HG02610 (cell line): Measurements from ENCODE around the gene OR10V1.
A peak's percentile ranks its signal among the peaks of the same experiment; 100 is the strongest.

Experiments used
- ATAC-seq: cut with Tn5 transposase; IDR thresholded peaks from one replicate; pipeline ENCODE4 v1.9.1; 2021; ENCODE audit warnings: mild to moderate bottlenecking, moderate library complexity; ENCODE audit not compliant: unreplicated experiment

The OR10V1 gene

DNA sequence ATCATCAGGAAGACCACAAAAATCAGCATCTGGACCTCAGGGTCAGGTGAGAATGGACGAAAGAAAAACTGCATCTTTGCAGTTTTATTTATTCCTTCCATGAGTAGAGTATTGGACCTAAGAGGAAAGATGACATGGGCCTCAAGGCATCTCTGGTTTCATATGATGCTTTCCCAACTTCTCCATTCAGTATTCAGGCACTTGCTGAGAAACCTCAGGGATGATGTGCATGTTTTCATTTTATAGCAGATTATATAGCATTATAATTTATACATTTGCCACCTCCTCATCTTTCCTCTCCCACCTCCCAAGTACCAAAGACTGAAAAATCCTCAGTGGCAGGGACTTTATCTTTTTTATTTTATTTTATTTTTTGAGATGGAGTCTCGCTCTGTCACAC is at the start of gene OR10V1:
OR10V1 (minus strand) TSS at position 101 of the 400 bp plus-strand sequence; CDS start at position 101, 0 bp downstream.
- no peak for ATAC-seq

GRCh38 chr11:59761993-59762392 is 48.3 kb upstream of the OR10V1 start:
- no peak for ATAC-seq

DNA sequence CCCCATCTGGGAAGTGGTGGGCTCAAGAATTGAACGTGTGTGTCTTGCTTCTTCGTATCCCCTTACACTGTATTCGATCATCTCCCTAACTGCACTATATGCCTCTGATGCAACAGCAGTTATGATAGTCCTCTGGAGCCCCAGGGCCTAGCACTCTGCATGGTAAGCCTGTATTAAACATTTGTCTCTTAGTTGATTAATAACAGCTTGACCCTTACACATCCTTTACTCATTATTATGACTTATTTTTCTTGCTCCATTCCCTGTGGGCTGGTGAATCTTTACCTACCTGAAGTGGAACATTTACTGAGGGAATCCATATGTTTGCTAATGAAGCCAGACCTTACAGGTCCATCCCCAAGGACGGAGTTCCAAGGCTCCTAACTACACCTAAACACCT is 47.1 kb upstream of the OR10V1 start:
- no peak for ATAC-seq

- ATAC-seq, result no peak
Measured at GRCh38 chr11:59759900-59760299, 46.3 kb upstream of the OR10V1 start.

DNA sequence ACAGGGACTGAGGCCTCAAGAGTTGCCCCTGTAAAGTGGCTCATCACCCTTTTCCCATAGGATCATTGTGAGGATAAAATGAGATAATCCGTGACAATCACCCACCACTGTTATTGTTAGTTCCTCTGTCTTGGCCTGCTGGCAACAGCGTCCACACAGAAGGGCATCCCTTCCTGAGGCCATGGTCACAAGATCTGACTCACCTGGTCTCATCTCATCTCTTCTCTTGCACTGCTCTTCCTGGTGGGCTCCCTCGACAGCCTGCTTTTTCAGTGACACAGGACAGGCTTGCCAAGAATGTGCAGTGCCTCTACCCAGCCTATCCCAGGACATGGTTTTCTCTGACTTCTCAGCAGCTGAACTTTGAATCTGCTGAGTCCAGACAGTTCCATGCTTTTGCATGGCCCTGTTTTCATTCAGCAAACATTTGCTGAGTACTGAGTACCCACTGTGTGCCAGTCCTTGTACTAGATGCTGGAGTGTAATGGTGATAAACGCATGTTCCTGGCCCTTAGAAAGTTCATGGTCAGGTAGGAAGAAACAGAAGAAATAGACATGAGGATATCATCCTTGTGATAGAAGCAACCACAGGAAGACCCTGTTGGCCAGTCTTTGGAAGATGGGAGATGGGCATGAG is 44.9 kb upstream of the OR10V1 start:
- ATAC-seq, result no peak

DNA sequence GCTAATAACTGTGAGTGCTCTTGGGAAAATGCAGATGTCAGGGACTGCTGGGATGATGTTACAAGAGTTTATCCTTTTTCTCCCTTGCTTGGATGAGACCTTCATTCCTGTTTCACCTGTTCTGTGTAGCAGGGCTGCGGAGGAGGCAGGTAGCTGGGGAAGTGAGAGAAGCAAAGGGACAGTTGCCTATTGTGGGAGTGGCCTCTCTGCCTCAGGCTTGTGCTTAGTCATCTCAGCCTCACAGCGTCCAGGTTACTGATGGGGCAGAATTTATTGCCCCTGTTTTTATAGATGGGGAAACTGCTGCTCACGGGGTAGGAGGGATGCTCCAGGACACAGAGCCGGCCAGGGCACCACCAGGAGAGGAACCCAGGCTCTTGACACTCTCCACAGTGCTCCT is 43.2 kb upstream of the OR10V1 start:
- no peak for ATAC-seq

DNA sequence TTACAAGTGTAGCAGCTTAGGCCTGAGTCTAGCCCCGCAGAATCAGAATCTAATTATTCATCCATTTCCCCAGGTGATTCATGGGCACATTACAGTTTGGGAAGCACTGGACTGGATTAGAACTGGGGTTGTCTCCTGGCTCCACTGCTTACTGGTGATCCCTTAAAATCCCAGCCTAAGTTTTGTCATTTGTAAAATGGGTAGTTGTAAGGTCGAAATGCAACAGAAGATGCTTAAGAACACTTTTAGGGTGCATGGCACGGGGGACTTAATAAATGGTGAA is 42.9 kb upstream of the OR10V1 start:
- ATAC-seq, result no peak

GRCh38 chr11:59755701-59756557 is 42.3 kb upstream of the OR10V1 start:
- ATAC-seq, result peak; percentile 5

GRCh38 chr11:59754859-59755700 is 41.4 kb upstream of the OR10V1 start, which contains the start of gene STX3:
STX3 (plus strand) TSS chr11:59755376; CDS start chr11:59755606, 230 bp downstream.
- ATAC-seq, result peak; percentile 78

- no peak for ATAC-seq
Measured at GRCh38 chr11:59754494-59754858, 40.8 kb upstream of the OR10V1 start.

GRCh38 chr11:59753650-59754493 is 40.2 kb upstream of the OR10V1 start:
- peak; percentile 72 for ATAC-seq

DNA sequence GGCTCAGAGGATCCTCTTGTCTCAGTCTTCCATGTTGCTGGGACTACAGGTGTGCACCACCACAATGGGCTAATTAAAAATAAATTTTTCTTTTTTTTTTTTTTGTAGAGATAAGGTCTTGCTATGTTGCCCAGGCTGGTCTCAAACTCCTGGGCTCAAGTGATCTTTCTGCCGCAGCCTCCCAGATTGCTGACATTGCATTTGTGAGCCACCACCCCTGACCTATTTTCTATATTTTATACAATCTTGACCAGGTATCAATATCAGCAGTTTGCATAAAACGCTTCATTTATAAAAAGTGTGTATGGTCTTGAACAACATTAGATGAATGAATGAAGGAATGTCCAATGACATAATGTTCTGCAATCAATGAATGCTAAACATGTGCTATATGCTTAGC is 32.5 kb upstream of the OR10V1 start:
- ATAC-seq, result no peak

DNA sequence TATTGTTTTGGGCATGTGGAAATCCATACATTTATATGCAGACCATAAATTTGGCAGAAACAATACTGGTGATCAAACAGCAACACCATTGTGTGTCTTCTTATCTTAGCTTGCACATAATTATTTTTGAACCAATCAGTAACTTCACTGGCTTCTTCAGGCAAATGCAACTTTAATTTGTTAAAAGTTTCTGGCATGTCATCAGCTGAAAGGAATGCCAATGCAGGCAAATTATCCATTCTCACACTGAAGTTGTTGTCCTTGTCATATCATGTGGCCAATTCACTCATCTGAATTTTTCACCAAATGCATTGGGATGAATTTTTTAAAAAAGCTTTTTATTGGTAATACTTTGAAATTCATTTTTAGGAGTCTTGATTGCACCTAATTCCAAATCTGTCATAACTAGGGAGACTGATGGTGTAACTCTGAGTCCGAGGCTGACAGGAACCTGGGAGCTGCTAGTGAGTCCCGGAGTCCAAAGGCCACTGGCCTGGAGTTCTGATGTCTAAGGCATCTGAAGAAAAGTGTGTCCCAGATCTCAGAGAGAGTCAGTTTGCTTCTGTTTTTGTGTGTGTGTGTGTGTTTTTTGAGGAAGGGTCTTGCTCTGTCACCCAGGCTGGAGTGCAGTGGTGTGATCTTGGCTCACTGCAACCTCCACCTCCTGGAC is 17.4 kb upstream of the OR10V1 start:
- no peak for ATAC-seq

DNA sequence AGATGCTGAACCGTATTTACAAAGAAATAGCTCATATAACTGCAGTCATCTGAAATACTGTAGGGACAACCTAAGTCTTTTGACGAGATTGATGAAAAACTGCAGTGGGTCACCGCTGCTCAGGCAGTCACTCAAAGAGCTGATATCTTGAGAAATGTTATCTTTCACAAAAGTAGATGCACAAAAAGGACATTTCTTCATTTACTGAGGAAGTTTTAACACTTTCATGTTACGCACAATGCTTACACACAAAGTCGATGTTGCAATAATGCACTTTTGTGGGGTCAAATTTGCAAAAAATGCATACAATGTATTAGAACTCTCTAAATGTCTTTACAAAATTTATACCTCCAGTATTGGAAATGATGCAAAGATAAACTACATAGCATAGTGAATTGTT is 16.2 kb upstream of the OR10V1 start:
- ATAC-seq, result no peak

DNA sequence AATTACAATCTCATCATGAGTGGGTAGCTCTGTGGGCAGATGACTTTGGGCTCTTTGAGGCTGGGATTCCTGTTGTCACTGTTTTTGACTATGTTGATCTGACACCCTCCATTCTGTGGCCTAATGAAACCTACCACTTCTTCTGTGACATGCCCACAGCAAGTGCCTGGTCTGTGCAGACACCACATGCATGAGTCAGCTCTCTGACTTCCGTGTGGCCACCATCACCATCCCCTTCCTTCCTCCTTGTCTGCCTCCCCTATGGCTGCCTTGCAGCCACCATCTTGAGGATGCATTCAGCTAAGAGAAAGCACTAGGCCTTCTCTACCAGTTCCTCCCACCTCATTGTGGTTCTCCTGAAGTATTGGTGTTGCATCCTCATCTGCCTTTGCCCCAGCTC is 15.3 kb upstream of the OR10V1 start:
- ATAC-seq, result no peak

GRCh38 chr11:59728154-59728553 is 14.5 kb upstream of the OR10V1 start:
- no peak for ATAC-seq

DNA sequence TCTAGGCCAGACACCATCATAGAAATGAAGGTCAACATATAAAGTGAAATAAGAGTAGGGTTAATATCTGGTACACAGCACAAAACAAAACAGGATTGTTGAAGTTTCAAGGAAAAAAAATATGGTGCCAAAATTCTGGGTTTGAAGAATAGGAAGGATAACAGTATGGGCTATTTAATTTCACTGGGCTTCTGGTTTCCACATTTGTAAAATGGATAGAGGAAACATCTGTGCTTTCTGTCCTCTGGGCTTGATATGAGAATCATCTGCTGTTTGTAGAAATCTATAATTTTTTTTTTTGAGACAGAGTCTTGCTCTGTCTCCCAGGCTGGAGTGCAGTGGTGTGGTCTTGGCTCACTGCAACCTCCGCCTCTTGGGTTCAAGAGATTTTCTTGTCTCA is 13.8 kb upstream of the OR10V1 start:
- no peak for ATAC-seq

DNA sequence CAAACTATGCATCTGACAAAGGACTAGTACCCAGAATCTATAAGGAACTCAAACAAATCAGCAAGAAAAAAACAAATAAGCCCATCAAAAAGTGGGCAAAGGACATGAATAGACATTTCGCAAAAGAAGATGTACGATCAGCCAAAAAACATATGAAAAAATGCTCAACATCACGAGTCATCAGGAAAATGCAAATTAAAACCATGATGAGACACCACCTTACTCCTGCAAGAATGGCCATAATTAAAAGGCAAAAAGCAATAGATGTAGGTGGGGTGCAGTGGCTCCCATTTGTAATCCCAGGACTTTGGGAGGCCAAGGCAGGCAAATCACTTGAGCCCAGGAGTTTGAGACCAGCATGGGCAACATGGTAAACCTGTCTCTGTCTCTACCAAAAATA is 10.4 kb upstream of the OR10V1 start:
- ATAC-seq, result no peak

GRCh38 chr11:59719556-59719955 is 5.9 kb upstream of the OR10V1 start:
- no peak for ATAC-seq

- no peak for ATAC-seq
Measured at GRCh38 chr11:59716051-59716450, 2.4 kb upstream of the OR10V1 start.
